ENCODE measurements around the gene BAIAP3. TPM values are rescaled to one million over a fixed set of nuclear protein-coding genes. Genes with fewer than 3 reads are reported as not detected.
"Not testable (repeated sequence)": the region's sequence is repeated elsewhere in the genome, so short reads cannot be mapped to it uniquely, and the experiment has no call there.

BAIAP3 gene
- total RNA-seq, 2 experiments from 2014 or later, result 19.6 to 21.5 TPM

- Mint-ChIP-seq H3K27ac (no peak overlapping the region), H3K4me3 (no peak overlapping the region), H3K9me3 (no peaks in the 10 kb centered on the region), H3K4me1 (ENCODE audit: low read depth) (no peaks in the 10 kb centered on the region), H3K36me3 (ENCODE audit: low read depth) (no peaks in the 10 kb centered on the region), H3K27me3 (peaks cover 61% of the 10 kb centered on the region)
- TF ChIP-seq, protein P1, sequence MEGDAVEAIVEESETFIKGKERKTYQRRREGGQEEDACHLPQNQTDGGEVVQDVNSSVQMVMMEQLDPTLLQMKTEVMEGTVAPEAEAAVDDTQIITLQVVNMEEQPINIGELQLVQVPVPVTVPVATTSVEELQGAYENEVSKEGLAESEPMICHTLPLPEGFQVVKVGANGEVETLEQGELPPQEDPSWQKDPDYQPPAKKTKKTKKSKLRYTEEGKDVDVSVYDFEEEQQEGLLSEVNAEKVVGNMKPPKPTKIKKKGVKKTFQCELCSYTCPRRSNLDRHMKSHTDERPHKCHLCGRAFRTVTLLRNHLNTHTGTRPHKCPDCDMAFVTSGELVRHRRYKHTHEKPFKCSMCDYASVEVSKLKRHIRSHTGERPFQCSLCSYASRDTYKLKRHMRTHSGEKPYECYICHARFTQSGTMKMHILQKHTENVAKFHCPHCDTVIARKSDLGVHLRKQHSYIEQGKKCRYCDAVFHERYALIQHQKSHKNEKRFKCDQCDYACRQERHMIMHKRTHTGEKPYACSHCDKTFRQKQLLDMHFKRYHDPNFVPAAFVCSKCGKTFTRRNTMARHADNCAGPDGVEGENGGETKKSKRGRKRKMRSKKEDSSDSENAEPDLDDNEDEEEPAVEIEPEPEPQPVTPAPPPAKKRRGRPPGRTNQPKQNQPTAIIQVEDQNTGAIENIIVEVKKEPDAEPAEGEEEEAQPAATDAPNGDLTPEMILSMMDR (IDR thresholded peaks at IDR 0.05), result no peak
- Histone ChIP-seq H3K36me3 (ENCODE audit: insufficient read depth, low read length) (no peaks in the 10 kb centered on the region), H3K4me3 (ENCODE audit: low read length) (no peak overlapping the region), H3K27ac (ENCODE audit: low read depth in 1 of 2, low read length in 2 of 2) (no peak overlapping the region), H3K9me3 (ENCODE audit: control insufficient read depth in 1 of 2, insufficient read depth in 1 of 2, low read length in 2 of 2) (no peaks in the 10 kb centered on the region), H3K27me3 (ENCODE audit: control insufficient read depth in 1 of 2, insufficient read depth in 2 of 2, low read length in 2 of 2) (peaks cover 19 to 25% of the 10 kb centered on the region in 2 experiments), H3K4me1 (ENCODE audit: insufficient read depth, low read length) (peaks cover 4% of the 10 kb centered on the region)
- ATAC-seq (ENCODE audit: poor library complexity) (no peak), DNase-seq (no peak)
- POLR2A ChIA-PET, result no interaction called here
- CTCF ChIA-PET, result no interaction called here
- intact Hi-C loops (cut with DNase I, micrococcal nuclease), result no loop called here
Measured at GRCh38 chr16:1293921-1294656, 39.4 kb upstream of the BAIAP3 start.

DNA sequence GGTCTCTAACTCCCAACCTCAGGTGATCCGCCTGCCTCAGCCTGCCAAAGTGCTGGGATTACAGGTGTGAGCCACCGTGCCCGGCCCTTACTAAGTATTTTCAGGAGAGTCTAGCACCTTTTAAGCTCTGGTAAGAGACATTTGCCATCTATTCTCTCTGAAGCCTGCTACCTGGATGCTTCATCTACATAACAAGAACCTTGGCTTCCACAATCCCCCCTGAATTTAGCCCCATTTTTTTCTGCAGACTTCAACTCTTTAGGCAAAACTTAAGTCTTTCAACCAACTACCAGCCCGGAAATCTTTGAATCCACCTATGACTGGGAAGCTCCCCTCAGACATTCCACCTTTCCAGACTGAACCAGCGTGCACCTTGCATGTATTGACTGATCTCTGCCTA, 38.0 kb upstream of the BAIAP3 start:
- ATAC-seq (ENCODE audit: poor library complexity) (no peak), DNase-seq (no peak)
- no peak overlapping the region for H3K4me3 ChIP-seq (ENCODE audit: low read length)
- Mint-ChIP-seq H3K4me3 (no peak overlapping the region), H3K27me3 (peaks cover 50% of the 10 kb centered on the region), H3K27ac (no peak overlapping the region), H3K36me3 (ENCODE audit: low read depth) (no peaks in the 10 kb centered on the region), H3K4me1 (ENCODE audit: low read depth) (no peaks in the 10 kb centered on the region), H3K9me3 (no peaks in the 10 kb centered on the region)
- CTCF ChIA-PET, result no interaction called here
- H3K27ac ChIP-seq (ENCODE audit: low read depth in 1 of 2, low read length in 2 of 2), result no peak overlapping the region
- intact Hi-C loops (cut with DNase I, micrococcal nuclease), result no loop called here
- TF ChIP-seq, protein P1 (IDR thresholded peaks at IDR 0.05), result no peak
- POLR2A ChIA-PET, result no interaction called here
- peaks cover 13 to 14% of the 10 kb centered on the region in 2 experiments for H3K27me3 ChIP-seq (ENCODE audit: control insufficient read depth in 1 of 2, insufficient read depth in 2 of 2, low read length in 2 of 2)
- H3K9me3 ChIP-seq (ENCODE audit: control insufficient read depth in 1 of 2, insufficient read depth in 1 of 2, low read length in 2 of 2), result peaks cover 0 to under 1% of the 10 kb centered on the region in 2 experiments
- peaks cover 2% of the 10 kb centered on the region for H3K4me1 ChIP-seq (ENCODE audit: insufficient read depth, low read length)
- H3K36me3 ChIP-seq (ENCODE audit: insufficient read depth, low read length), result no peaks in the 10 kb centered on the region

GRCh38 chr16:1296688-1297017, 36.8 kb upstream of the BAIAP3 start:
- intact Hi-C loops (cut with DNase I, micrococcal nuclease), result not testable (repeated sequence)

More at GRCh38 chr16:1296688-1297017, 36.8 kb upstream of the BAIAP3 start:
- H3K4me1 ChIP-seq (ENCODE audit: insufficient read depth, low read length), result peaks cover 13% of the 10 kb centered on the region
- H3K27ac Mint-ChIP-seq; H3K4me3 Mint-ChIP-seq; ATAC-seq (ENCODE audit: poor library complexity); H3K9me3 Mint-ChIP-seq; H3K27me3 ChIP-seq (ENCODE audit: control insufficient read depth in 1 of 2, insufficient read depth in 2 of 2, low read length in 2 of 2); DNase-seq; H3K4me1 Mint-ChIP-seq (ENCODE audit: low read depth); H3K36me3 Mint-ChIP-seq (ENCODE audit: low read depth); H3K27ac ChIP-seq (ENCODE audit: low read depth in 1 of 2, low read length in 2 of 2); H3K36me3 ChIP-seq (ENCODE audit: insufficient read depth, low read length); H3K4me3 ChIP-seq (ENCODE audit: low read length); H3K9me3 ChIP-seq (ENCODE audit: control insufficient read depth in 1 of 2, insufficient read depth in 1 of 2, low read length in 2 of 2): not testable (repeated sequence)
- CTCF ChIA-PET, result interaction anchor here (0.6 kb wide), 1 partner anchor 880 kb away, joined by 4 read pairs; no protein-coding TSS in a partner anchor
- POLR2A ChIA-PET, result interaction anchor here (1.3 kb wide), 1 partner anchor 13 kb away, joined by 3 read pairs; the partner anchor contains the start of gene UBE2I
- H3K27me3 Mint-ChIP-seq, result peaks cover 44% of the 10 kb centered on the region

Measured in CD4-positive, alpha-beta T cell (primary cell).